Coronary artery (tissue), 2 donors: Measurements from ENCODE around the gene TRIM66.

ENCODE experiments used
- DNase-seq: peaks from one replicate; pipeline ENCODE4 v3.0.0-alpha.2; 2017; ENCODE audit warnings: low spot score
- H3K27ac ChIP-seq, 2 donors: fragments of 200-600 bp; sonication (generic); one replicate each; pipeline ENCODE4 v1.5.1; 2016 to 2019
- H3K4me3 ChIP-seq: fragments of 200-600 bp; sonication (generic); 2 replicates; pipeline ENCODE4 v1.5.1; 2016; ENCODE audit warnings: mild to moderate bottlenecking, moderate library complexity
- TF ChIP-seq, protein P1 (sequence below): fragments of 200-600 bp; sonication (generic); IDR thresholded peaks from one replicate; pipeline ENCODE4 v1.5.1; 2019; ENCODE audit warnings: antibody characterized with exemption

Gene TRIM66

DNA sequence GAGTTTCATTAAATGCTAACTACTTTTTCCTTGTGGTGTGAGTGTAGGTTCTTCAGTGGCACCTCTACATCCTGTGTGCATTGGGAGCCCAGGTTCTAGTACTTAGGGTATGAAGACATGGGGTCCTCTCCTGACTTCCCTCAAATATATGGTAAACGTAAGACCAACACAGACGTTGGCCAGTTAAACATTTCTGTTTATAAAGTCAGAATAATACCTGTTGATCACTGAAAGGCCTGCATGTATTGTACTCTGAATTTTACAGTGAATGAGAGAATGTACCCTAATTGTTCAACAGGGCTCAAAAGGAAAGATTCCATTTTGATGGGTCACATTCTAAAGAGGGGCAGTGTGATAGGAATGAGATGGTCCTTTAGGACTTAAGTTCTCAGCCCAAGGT lies 3.4 kb upstream of the TRIM66 start:
- Histone ChIP-seq H3K4me3 (no peak overlapping the region), H3K27ac (no peak overlapping the region)
- TF ChIP-seq, protein P1, sequence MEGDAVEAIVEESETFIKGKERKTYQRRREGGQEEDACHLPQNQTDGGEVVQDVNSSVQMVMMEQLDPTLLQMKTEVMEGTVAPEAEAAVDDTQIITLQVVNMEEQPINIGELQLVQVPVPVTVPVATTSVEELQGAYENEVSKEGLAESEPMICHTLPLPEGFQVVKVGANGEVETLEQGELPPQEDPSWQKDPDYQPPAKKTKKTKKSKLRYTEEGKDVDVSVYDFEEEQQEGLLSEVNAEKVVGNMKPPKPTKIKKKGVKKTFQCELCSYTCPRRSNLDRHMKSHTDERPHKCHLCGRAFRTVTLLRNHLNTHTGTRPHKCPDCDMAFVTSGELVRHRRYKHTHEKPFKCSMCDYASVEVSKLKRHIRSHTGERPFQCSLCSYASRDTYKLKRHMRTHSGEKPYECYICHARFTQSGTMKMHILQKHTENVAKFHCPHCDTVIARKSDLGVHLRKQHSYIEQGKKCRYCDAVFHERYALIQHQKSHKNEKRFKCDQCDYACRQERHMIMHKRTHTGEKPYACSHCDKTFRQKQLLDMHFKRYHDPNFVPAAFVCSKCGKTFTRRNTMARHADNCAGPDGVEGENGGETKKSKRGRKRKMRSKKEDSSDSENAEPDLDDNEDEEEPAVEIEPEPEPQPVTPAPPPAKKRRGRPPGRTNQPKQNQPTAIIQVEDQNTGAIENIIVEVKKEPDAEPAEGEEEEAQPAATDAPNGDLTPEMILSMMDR, result no peak
- no peak for DNase-seq

DNA sequence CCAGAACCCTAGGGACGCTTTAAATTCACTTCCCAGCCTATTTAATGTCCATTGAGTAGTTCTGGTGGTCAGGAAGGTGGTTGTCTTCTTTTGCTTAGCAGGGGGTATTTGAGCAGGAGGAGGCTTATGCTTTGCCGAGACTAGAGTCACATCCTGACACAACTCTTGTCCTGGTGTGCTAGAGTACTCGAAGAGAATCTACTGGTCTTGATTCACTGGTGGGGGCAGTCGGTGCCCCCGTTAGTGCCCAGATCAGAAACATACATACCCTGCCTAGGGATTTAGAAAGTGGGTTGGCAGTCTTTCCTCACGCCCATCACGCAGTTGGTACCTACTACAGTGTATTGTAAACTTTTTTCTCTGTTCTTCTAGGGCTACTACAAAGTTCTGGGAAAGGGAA lies 2.8 kb upstream of the TRIM66 start:
- Histone ChIP-seq H3K4me3 (no peak overlapping the region), H3K27ac (no peak overlapping the region)
- TF ChIP-seq, protein P1, result no peak
- DNase-seq, result no peak

GRCh38 chr11:8684600-8685290 lies 2.3 kb upstream of the TRIM66 start:
- DNase-seq, result no peak
- TF ChIP-seq, protein P1, result no peak
- peak overlapping the region; percentile 95 to 98 for H3K27ac ChIP-seq
- peak overlapping the region; percentile 80 for H3K4me3 ChIP-seq

GRCh38 chr11:8683115-8683807 lies 796 bp upstream of the TRIM66 start:
- peak overlapping the region; percentile 95 to 98 for H3K27ac ChIP-seq
- DNase-seq, result no peak
- TF ChIP-seq, protein P1, result no peak
- peak overlapping the region; percentile 80 for H3K4me3 ChIP-seq

DNA sequence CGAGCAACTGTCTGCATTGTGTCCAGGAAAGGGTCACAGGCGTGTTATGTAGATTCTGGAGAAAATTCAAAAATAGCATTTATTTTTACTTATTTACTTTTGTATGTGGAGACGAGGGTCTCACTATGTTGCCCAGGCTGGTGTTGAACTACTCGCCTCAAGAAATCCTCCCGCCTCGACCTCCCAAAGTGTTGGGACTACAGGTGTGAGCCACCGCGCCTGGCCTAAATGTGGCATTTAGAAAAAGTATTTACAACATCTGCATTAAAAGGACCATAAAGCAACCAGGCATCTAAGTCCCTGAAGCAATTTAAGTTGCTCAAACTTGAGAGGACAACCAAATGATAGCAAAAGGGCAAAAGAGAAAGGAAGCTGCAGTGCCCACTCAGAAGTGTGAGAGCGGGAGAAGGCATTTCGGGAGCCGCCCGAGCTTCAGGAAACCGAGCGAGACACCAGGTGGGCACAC lies 595 bp downstream of the TRIM66 start:
- TF ChIP-seq, protein P1, result no peak
- DNase-seq, result peak; percentile 66

GRCh38 chr11:8679006-8679405 lies 3.5 kb downstream of the TRIM66 start:
- H3K27ac ChIP-seq, result no peak overlapping the region
- DNase-seq, result peak; percentile 31
- TF ChIP-seq, protein P1, result no peak
- H3K4me3 ChIP-seq, result no peak overlapping the region

More for the DNA sequence above, 595 bp downstream of the TRIM66 start:
- peak overlapping the region; percentile 80 for H3K4me3 ChIP-seq
- H3K27ac ChIP-seq, result peak overlapping the region; percentile 95 to 98

GRCh38 chr11:8676458-8676857 lies 6.0 kb downstream of the TRIM66 start:
- no peak overlapping the region for H3K4me3 ChIP-seq
- DNase-seq, result no peak
- TF ChIP-seq, protein P1, result no peak
- no peak overlapping the region for H3K27ac ChIP-seq
